Stimulated activated naive B cell treated with anti-CD40 and anti-IgM and Interleukin-4, amounts not matched to agents 10 μg/mL and 1 μg/mL and 100 μg/mL, for 72 hours (primary cell): ENCODE results near the gene KRTAP5-2.
"Not testable (repeated sequence)": the region's sequence is repeated elsewhere in the genome, so short reads cannot be mapped to it uniquely, and the experiment has no call there.

Experiments
- ATAC-seq, 2 donors: fragments of 150-1000 bp; cut with Tn5 transposase; replicated peaks; 2 replicates each; pipeline ENCODE4 v1.10.0; 2021; ENCODE audit warnings: moderate library complexity in 1 of 2
- DNase-seq: peaks from one replicate; pipeline ENCODE4 v3.0.0; 2021
- H3K27ac Mint-ChIP-seq: one replicate; pipeline ENCODE4 v1.8.0; 2022; ENCODE audit warnings: mild to moderate bottlenecking, mixed read lengths
- H3K27me3 Mint-ChIP-seq, 2 donors: one replicate each; pipeline ENCODE4 v1.8.0; 2022; ENCODE audit warnings: mixed read lengths in 2 of 2
- H3K36me3 Mint-ChIP-seq, 2 donors: one replicate each; pipeline ENCODE4 v1.8.0; 2022; ENCODE audit warnings: mixed read lengths in 2 of 2, mild to moderate bottlenecking in 1 of 2
- H3K4me1 Mint-ChIP-seq, 2 donors: one replicate each; pipeline ENCODE4 v1.8.0; 2022; ENCODE audit warnings: mixed read lengths in 2 of 2, mild to moderate bottlenecking in 1 of 2
- H3K4me3 Mint-ChIP-seq, 2 donors: one replicate each; pipeline ENCODE4 v1.8.0; 2022; ENCODE audit warnings: mild to moderate bottlenecking in 2 of 2, mixed read lengths in 2 of 2, moderate library complexity in 1 of 2
- H3K9me3 Mint-ChIP-seq, 2 donors: one replicate each; pipeline ENCODE4 v1.8.0; 2022; ENCODE audit warnings: mixed read lengths in 2 of 2, mild to moderate bottlenecking in 1 of 2

KRTAP5-2 gene

GRCh38 chr11:1633864-1634263 lies 35.8 kb upstream of the KRTAP5-2 start:
- Mint-ChIP-seq H3K4me1 (peaks cover 1 to 5% of the 10 kb centered on the region in 2 donors), H3K4me3 (no peak overlapping the region), H3K27ac (no peak overlapping the region), H3K36me3 (no peaks in the 10 kb centered on the region), H3K9me3 (no peaks in the 10 kb centered on the region), H3K27me3 (peaks cover 52 to 64% of the 10 kb centered on the region in 2 donors)
- DNase-seq, result no peak
- ATAC-seq, result no peak

GRCh38 chr11:1632053-1632714 lies 34.1 kb upstream of the KRTAP5-2 start:
- Mint-ChIP-seq H3K9me3 (no peaks in the 10 kb centered on the region), H3K27ac (no peak overlapping the region), H3K4me1 (peaks cover 3 to 7% of the 10 kb centered on the region in 2 donors), H3K27me3 (peaks cover 50 to 61% of the 10 kb centered on the region in 2 donors), H3K36me3 (no peaks in the 10 kb centered on the region), H3K4me3 (no peak overlapping the region)
- ATAC-seq (no peak), DNase-seq (no peak)

GRCh38 chr11:1631066-1631568 lies 33.0 kb upstream of the KRTAP5-2 start:
- H3K4me3 Mint-ChIP-seq, result no peak overlapping the region
- peaks cover 53 to 63% of the 10 kb centered on the region in 2 donors for H3K27me3 Mint-ChIP-seq
- no peaks in the 10 kb centered on the region for H3K36me3 Mint-ChIP-seq
- H3K27ac Mint-ChIP-seq, result no peak overlapping the region
- H3K4me1 Mint-ChIP-seq, result peaks cover 3 to 7% of the 10 kb centered on the region in 2 donors
- no peaks in the 10 kb centered on the region for H3K9me3 Mint-ChIP-seq
- ATAC-seq, result no peak
- no peak for DNase-seq

DNA sequence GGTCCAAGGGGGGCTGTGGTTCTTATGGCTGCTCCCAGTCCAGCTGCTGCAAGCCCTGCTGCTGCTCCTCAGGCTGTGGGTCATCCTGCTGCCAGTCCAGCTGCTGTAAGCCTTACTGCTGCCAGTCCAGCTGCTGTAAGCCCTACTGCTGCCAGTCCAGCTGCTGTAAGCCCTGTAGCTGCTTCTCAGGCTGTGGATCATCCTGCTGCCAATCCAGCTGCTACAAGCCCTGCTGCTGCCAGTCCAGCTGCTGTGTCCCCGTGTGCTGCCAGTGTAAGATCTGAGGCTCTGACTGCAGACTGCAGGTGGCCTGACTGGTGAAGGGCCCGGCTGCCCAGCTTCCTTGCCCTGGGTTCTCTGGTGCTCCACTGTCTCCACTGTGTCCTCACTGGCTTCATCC lies 32.2 kb upstream of the KRTAP5-2 start:
- no peak for DNase-seq
- H3K27me3 Mint-ChIP-seq, result peaks cover 50 to 62% of the 10 kb centered on the region in 2 donors
- ATAC-seq, result no peak
- H3K27ac Mint-ChIP-seq, result no peak overlapping the region
- no peaks in the 10 kb centered on the region for H3K9me3 Mint-ChIP-seq
- peaks cover 3 to 7% of the 10 kb centered on the region in 2 donors for H3K4me1 Mint-ChIP-seq
- no peaks in the 10 kb centered on the region for H3K36me3 Mint-ChIP-seq
- no peak overlapping the region for H3K4me3 Mint-ChIP-seq

DNA sequence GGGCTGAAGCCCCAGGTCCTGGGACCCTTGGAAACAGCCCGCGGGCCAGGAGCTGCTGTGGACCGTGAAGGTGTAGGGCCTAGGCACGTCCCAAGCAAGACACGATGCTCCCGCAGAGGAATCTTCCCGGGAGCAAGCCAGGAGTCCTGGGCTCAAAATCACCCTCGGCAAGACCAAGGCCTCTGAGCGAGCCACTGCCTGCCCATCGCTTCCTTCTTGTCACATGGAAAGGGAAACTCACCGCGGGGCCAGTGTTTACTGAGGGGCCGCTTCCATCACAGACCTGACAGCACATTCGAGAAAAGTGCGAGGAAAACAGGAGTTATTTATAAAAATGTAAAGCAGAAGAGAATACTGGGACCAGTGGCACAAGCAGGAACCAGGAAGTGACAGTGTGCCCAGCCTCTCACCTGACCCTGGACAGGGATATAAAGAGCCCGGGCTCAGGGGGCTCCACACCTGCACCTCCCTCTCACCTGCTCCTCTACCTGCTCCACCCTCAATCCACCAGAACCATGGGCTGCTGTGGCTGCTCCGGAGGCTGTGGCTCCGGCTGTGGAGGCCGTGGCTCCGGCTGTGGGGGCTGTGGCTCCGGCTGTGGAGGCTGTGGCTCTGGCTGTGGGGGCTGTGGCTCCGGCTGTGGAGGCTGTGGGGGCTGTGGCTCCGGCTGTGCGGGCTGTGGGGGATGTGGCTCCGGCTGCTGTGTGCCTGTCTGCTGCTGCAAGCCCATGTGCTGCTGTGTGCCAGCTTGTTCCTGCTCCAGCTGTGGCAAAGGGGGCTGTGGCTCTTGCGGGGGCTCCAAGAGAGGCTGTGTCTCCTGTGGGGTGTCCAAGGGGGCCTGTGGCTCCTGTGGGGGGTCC lies 31.5 kb upstream of the KRTAP5-2 start, which contains the start of gene KRTAP5-5:
KRTAP5-5 (plus strand) TSS at position 450 of the 860 bp plus-strand sequence; CDS start at position 516, 66 bp downstream.
- no peak within 1 kb of the TSS for H3K27ac Mint-ChIP-seq
- no peaks in the 10 kb centered on the region for H3K36me3 Mint-ChIP-seq
- peaks cover 45 to 55% of the 10 kb centered on the region in 2 donors for H3K27me3 Mint-ChIP-seq
- no peaks in the 10 kb centered on the region for H3K9me3 Mint-ChIP-seq
- peaks cover 3 to 7% of the 10 kb centered on the region in 2 donors for H3K4me1 Mint-ChIP-seq
- ATAC-seq, result no peak
- H3K4me3 Mint-ChIP-seq, result no peak within 1 kb of the TSS
- DNase-seq, result no peak

GRCh38 chr11:1628506-1629325 lies 30.6 kb upstream of the KRTAP5-2 start:
- peak; percentile 72 to 84 for ATAC-seq
- H3K27ac Mint-ChIP-seq, result no peak overlapping the region
- no peaks in the 10 kb centered on the region for H3K36me3 Mint-ChIP-seq
- H3K9me3 Mint-ChIP-seq, result no peaks in the 10 kb centered on the region
- no peak overlapping the region for H3K4me3 Mint-ChIP-seq
- peaks cover 3 to 7% of the 10 kb centered on the region in 2 donors for H3K4me1 Mint-ChIP-seq
- H3K27me3 Mint-ChIP-seq, result peaks cover 46 to 47% of the 10 kb centered on the region in 2 donors
- peak; percentile 29 for DNase-seq

DNA sequence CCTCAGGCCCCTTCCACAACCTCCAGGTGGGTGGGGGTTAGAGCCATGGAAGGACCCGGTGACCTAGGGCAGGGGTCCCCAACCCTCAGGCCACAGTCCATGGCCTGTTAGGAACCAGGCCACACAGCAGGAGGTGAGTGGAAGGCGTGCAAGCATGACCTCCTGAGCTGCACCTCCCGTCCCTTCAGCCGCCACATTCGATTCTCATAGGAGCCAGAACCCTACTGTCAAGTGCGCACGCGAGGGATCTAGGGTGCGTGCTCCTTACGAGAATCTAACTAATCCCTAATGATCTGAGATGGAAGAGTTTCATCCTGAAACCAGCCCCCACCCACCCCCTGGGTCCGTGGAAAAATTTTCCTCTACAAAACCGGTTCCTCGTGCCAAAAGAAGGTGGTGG lies 27.4 kb upstream of the KRTAP5-2 start:
- Mint-ChIP-seq H3K9me3 (no peaks in the 10 kb centered on the region), H3K4me1 (peaks cover 3 to 7% of the 10 kb centered on the region in 2 donors)

GRCh38 chr11:1624621-1625020 lies 26.5 kb upstream of the KRTAP5-2 start:
- H3K27me3 Mint-ChIP-seq, result peaks cover 24% of the 10 kb centered on the region in 2 donors
- H3K27ac Mint-ChIP-seq, result no peak overlapping the region
- H3K4me1 Mint-ChIP-seq, result peaks cover 3 to 7% of the 10 kb centered on the region in 2 donors
- ATAC-seq (no peak), DNase-seq (no peak)
- H3K4me3 Mint-ChIP-seq, result no peak overlapping the region
- H3K9me3 Mint-ChIP-seq, result no peaks in the 10 kb centered on the region
- H3K36me3 Mint-ChIP-seq, result no peaks in the 10 kb centered on the region

More for the DNA sequence above, 27.4 kb upstream of the KRTAP5-2 start:
- Mint-ChIP-seq H3K4me3 (no peak overlapping the region), H3K36me3 (no peaks in the 10 kb centered on the region), H3K27me3 (peaks cover 25 to 27% of the 10 kb centered on the region in 2 donors), H3K27ac (no peak overlapping the region)
- ATAC-seq (no peak), DNase-seq (no peak)

DNA sequence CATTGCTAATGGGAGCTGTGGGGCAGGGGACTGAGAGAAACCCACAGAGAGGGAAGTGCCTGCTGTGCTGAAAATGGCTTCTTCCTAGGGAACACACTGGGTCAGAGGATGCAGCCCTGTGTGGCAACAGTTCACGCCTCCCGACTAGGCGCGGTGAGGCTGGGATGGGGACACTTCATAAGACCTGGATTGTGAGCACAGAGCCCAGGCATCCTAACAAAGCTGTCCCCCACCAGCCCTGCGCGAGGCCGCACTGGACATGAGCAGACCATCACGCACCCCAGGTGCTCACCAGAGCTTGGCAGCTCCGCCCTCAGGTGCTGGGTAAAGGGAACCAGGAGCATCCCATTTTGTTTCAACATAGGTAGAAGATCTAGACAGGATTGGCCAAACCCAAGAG lies 25.6 kb upstream of the KRTAP5-2 start:
- Mint-ChIP-seq H3K4me3 (no peak overlapping the region), H3K9me3 (no peaks in the 10 kb centered on the region), H3K36me3 (no peaks in the 10 kb centered on the region), H3K27ac (no peak overlapping the region), H3K4me1 (peaks cover under 1% of the 10 kb centered on the region in 2 donors), H3K27me3 (peaks cover 20 to 21% of the 10 kb centered on the region in 2 donors)
- no peak for DNase-seq
- no peak for ATAC-seq

DNA sequence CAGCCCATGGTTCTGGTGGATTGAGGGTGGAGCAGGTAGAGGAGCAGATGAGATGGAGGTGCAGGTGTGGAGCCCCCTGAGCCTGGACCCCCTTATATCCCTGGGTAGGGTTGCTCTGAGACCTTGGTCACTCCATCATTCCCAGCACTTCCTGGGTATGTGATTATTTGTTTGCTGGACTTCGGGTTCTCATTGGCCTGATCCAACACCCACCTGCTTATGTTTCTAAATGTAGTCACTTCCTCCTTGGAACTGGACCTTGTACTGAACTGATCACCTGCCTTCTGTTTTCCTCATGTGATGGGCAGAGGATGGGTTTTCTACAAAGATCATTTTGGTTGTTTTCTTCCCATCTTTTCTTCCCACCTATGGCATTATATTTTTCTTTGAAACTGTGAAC lies 24.0 kb upstream of the KRTAP5-2 start, which contains the start of gene KRTAP5-4:
KRTAP5-4 (minus strand) TSS at position 53 of the 400 bp plus-strand sequence; CDS start at position 8, 45 bp downstream.
- no peaks in the 10 kb centered on the region for H3K36me3 Mint-ChIP-seq
- no peaks in the 10 kb centered on the region for H3K4me1 Mint-ChIP-seq
- no peaks in the 10 kb centered on the region for H3K9me3 Mint-ChIP-seq
- ATAC-seq (no peak), DNase-seq (no peak)
- H3K27ac Mint-ChIP-seq, result no peak within 1 kb of the TSS
- peaks cover 20 to 30% of the 10 kb centered on the region in 2 donors for H3K27me3 Mint-ChIP-seq
- no peak within 1 kb of the TSS for H3K4me3 Mint-ChIP-seq

DNA sequence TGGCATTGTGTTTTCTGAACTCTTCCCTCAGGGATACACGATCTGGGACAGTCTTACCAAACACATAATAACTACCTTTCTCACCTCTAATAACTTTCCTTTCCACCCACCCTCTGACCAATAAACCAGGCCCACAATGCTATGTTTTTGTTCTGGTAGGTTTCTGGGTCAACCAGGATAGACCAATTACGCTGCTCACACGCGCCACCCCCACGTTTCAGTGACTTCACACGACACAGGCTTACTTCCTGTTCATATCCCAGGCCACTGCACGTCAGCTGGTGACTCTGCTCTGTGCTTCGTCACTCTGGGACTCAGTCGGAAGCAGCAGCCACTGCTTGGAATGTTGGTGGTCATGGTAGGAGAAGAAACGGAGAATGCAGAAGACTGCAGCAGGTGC lies 21.4 kb upstream of the KRTAP5-2 start:
- H3K27me3 Mint-ChIP-seq, result peaks cover 36 to 39% of the 10 kb centered on the region in 2 donors
- H3K9me3 Mint-ChIP-seq, result no peaks in the 10 kb centered on the region
- H3K4me1 Mint-ChIP-seq, result no peaks in the 10 kb centered on the region
- H3K27ac Mint-ChIP-seq, result no peak overlapping the region
- H3K36me3 Mint-ChIP-seq, result no peaks in the 10 kb centered on the region
- H3K4me3 Mint-ChIP-seq, result no peak overlapping the region
- ATAC-seq (no peak), DNase-seq (no peak)

DNA sequence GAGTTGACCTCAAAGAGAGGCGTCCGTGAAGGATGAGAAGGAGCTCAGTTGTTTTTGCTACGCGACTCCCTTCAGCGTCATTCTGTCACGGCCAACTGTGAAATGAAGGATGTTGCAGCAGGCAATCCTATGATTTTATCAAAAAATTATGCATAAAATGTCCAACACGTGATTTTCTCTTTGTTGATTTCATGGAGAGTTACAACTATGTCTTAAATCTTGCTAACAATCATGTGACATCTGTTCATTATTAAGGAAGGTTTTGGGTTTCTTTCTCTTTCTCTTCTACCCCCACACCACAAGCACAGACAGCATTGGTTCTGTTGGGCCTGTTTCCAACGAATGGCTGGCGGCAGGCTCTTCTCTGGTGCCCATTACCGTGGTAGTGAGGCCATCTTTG lies 20.1 kb upstream of the KRTAP5-2 start:
- DNase-seq (no peak), ATAC-seq (no peak)
- Mint-ChIP-seq H3K9me3 (no peaks in the 10 kb centered on the region), H3K27ac (no peak overlapping the region), H3K36me3 (no peaks in the 10 kb centered on the region), H3K27me3 (peaks cover 33 to 47% of the 10 kb centered on the region in 2 donors), H3K4me1 (no peaks in the 10 kb centered on the region), H3K4me3 (no peak overlapping the region)

DNA sequence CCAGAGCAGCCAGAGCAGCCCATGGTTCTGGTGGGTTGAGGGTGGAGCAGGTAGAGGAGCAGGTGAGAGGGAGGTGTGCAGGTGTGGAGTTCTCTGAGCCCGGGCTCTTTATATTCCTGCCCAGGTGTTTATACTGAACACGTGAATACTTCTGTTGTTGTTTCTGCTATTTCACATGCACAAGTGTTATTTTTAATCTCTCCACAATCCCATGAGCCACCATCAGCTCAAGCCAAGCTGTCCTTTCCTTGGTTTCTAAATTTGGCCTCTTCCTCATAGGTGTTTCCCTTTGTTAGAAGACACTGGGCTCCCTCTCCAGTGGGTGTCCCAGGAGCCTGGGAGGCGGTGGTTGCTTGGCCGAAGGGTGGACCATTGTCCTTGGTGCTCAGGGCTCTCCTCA lies 10.3 kb upstream of the KRTAP5-2 start, which contains the start of gene KRTAP5-3:
KRTAP5-3 (minus strand) TSS at position 101 of the 400 bp plus-strand sequence; CDS start at position 23, 78 bp downstream.
- ATAC-seq (no peak), DNase-seq (no peak)
- Mint-ChIP-seq H3K9me3 (no peaks in the 10 kb centered on the region), H3K4me1 (peaks cover 0 to 3% of the 10 kb centered on the region in 2 donors), H3K27me3 (peaks cover 27 to 32% of the 10 kb centered on the region in 2 donors), H3K4me3 (no peak within 1 kb of the TSS), H3K27ac (no peak within 1 kb of the TSS), H3K36me3 (no peaks in the 10 kb centered on the region)

- H3K36me3 Mint-ChIP-seq, H3K27ac Mint-ChIP-seq, DNase-seq, ATAC-seq, H3K4me3 Mint-ChIP-seq, H3K9me3 Mint-ChIP-seq, H3K4me1 Mint-ChIP-seq: not testable (repeated sequence)
- peaks cover 27 to 36% of the 10 kb centered on the region in 2 donors for H3K27me3 Mint-ChIP-seq
Measured at GRCh38 chr11:1607901-1608300, 9.8 kb upstream of the KRTAP5-2 start.
